GM12865 (cell line): Measurements from ENCODE around the gene STXBP1.
"Not testable (repeated sequence)": the region's sequence is repeated elsewhere in the genome, so short reads cannot be mapped to it uniquely, and the experiment has no call there.

ENCODE experiments used
- DNase-seq: peaks from one replicate; pipeline ENCODE4 v3.0.0; 2010; ENCODE audit warnings: low read depth
- H3K4me3 ChIP-seq: 2 replicates; pipeline ENCODE4 v1.5.1; 2011; ENCODE audit warnings: mild to moderate bottlenecking, low read depth, low read length, control low read depth
- CTCF ChIP-seq: IDR thresholded peaks from 2 replicates; pipeline ENCODE4 v1.5.1; 2011; ENCODE audit warnings: low read length, control low read depth, low read depth, inconsistent platforms; ENCODE audit not compliant: insufficient read depth; ENCODE audit errors: missing control alignments

The STXBP1 gene

DNA sequence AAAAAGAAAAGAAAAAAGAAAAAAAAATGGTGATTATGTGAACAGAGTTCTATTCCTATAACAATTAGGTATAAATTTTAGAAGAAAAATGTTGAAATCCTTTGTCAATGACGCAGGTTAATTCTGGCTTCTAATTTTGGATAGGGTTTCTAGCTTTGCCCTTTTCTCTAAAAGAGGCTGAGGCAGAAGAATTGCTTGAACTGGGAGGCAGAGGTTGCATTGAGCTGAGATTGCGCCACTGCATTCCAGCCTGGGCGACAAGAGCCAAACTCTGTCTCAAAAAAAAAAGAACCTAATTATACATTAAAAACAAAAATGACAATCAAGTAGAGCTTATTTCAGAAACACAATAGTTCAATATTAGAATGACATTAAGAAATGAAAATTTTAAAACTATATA lies 2.9 kb downstream of the STXBP1 start:
- no peak for TF ChIP-seq CTCF
- no peak for DNase-seq
- H3K4me3 ChIP-seq, result no peak overlapping the region

GRCh38 chr9:127621339-127621970 lies 9.4 kb downstream of the STXBP1 start:
- H3K4me3 ChIP-seq, DNase-seq: not testable (repeated sequence)

- DNase-seq, result no peak
- TF ChIP-seq CTCF, result no peak
These were observed 14.8 kb downstream of the STXBP1 start for GRCh38 chr9:127626752-127627493.

GRCh38 chr9:127627494-127627855 lies 15.4 kb downstream of the STXBP1 start:
- no peak for TF ChIP-seq CTCF
- no peak for DNase-seq
- H3K4me3 ChIP-seq, result no peak overlapping the region

More at GRCh38 chr9:127626752-127627493, 14.8 kb downstream of the STXBP1 start:
- H3K4me3 ChIP-seq, result no peak overlapping the region

- TF ChIP-seq CTCF, result no peak
- no peak for DNase-seq
- no peak overlapping the region for H3K4me3 ChIP-seq
These were observed 16.8 kb downstream of the STXBP1 start for GRCh38 chr9:127628758-127629467.

DNA sequence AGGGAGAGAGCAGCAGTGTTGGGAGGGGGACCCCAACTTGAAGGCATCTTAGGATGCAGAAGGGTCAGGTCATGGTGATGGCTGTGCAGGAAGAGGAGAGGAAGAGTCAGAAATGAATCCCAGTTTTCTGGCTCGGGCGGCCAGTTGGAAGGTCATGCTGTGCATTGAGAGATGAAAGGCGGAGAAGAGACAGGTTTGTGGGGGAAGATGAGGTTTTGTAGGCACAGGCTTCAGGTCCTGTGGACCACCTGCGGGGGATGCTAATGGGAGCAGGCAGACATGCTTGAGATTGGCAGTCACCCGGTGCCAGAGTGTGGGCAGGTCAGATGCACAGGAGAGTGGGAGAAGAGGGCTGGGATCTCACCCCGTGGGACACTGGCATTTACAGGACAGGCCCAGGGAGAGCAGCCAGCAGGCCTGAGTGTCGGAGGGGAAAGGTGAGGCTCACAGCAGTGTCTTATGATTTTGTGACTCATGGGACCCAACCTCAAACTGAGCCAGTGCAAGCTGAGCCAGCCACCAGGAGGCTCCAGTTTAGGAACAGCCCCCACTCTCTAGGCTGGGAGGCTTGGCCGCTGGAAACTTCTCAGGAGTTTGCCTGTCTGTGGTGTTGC lies 17.5 kb downstream of the STXBP1 start:
- no peak for TF ChIP-seq CTCF
- no peak for DNase-seq
- no peak overlapping the region for H3K4me3 ChIP-seq
